Panc1 (cell line): ENCODE results near the gene DDIAS. TPM values are rescaled to one million over a fixed set of nuclear protein-coding genes. Genes with fewer than 3 reads are reported as not detected.
"Not testable (repeated sequence)": the region's sequence is repeated elsewhere in the genome, so short reads cannot be mapped to it uniquely, and the experiment has no call there.

Experiments
- ATAC-seq: fragments of 200-7000 bp; cut with Tn5 transposase; 2 replicates; pipeline ENCODE4 v1.9.1; 2020; ENCODE audit warnings: mild to moderate bottlenecking, moderate library complexity
- BruUV-seq: library from RNA; stranded (reverse); fragments of 400-500 nt; replicated peaks from 2 replicates; lab custom pipeline; 2021; lab: Mats Ljungman, UMichigan
- CTCF ChIA-PET: fragments of 300-600 bp; sonication (Branson Sonifier 250); formaldehyde crosslinking; loops from one replicate; lab custom pipeline; 2022; ENCODE audit warnings: antibody characterized with exemption; lab: Charles Lee
- POLR2A ChIA-PET: fragments of 300-600 bp; sonication (Branson Sonifier 250); formaldehyde crosslinking; loops from one replicate; lab custom pipeline; 2022; ENCODE audit warnings: antibody characterized with exemption; lab: Charles Lee
- DNase-seq: peaks from one replicate; pipeline ENCODE4 v3.0.0-alpha.2; 2010; ENCODE audit warnings: low read depth, low spot score
- H3K27ac ChIP-seq: 2 replicates; pipeline ENCODE4 v1.5.1; 2011; ENCODE audit warnings: mild to moderate bottlenecking, low read length, inconsistent platforms
- H3K27me3 ChIP-seq: fragments of 200-500 bp; sonication (Bioruptor generic); 2 replicates; pipeline ENCODE4 v1.6.0; 2014; ENCODE audit warnings: low read length, inconsistent platforms; ENCODE audit not compliant: control insufficient read depth, insufficient read depth
- H3K36me3 ChIP-seq: fragments of 200-500 bp; sonication (Bioruptor generic); 2 replicates; pipeline ENCODE4 v1.5.1; 2014; ENCODE audit warnings: inconsistent platforms, mild to moderate bottlenecking, low read length, moderate library complexity; ENCODE audit not compliant: control insufficient read depth, insufficient read depth
- H3K4me1 ChIP-seq: 2 replicates; pipeline ENCODE4 v1.5.1; 2011; ENCODE audit warnings: inconsistent platforms, mild to moderate bottlenecking, low read length, moderate library complexity; ENCODE audit not compliant: control insufficient read depth, insufficient read depth
- H3K4me3 ChIP-seq, 2 experiments: 2 replicates each; pipeline ENCODE4 v1.5.1; 2011 to 2012; ENCODE audit warnings: low read depth in 2 of 2, low read length in 2 of 2, mild to moderate bottlenecking in 2 of 2, inconsistent platforms in 1 of 2, moderate library complexity in 1 of 2
- H3K9me3 ChIP-seq: fragments of 200-500 bp; sonication (Bioruptor generic); 2 replicates; pipeline ENCODE4 v1.5.1; 2014; ENCODE audit warnings: low read depth, mild to moderate bottlenecking, inconsistent platforms, low read length, moderate library complexity; ENCODE audit not compliant: control insufficient read depth, insufficient read depth
- CTCF ChIP-seq: fragments of 450-650 bp; IDR thresholded peaks from 2 replicates; pipeline ENCODE4 v1.5.1; 2017; ENCODE audit warnings: mild to moderate bottlenecking
- POLR2AphosphoS5 ChIP-seq: IDR thresholded peaks from 2 replicates; pipeline ENCODE4 v1.6.1; 2012; ENCODE audit warnings: mild to moderate bottlenecking, low read depth, low read length, moderate library complexity
- REST ChIP-seq, 2 experiments: IDR thresholded peaks; 2 replicates each; pipeline ENCODE4 v1.6.1; 2011 to 2012; ENCODE audit warnings: low read depth in 2 of 2, control low read depth in 1 of 2, low read length in 1 of 2, mild to moderate bottlenecking in 1 of 2, moderate library complexity in 1 of 2; ENCODE audit not compliant: insufficient read depth in 1 of 2
- SIN3A ChIP-seq: IDR thresholded peaks from 2 replicates; pipeline ENCODE4 v1.6.1; 2012; ENCODE audit warnings: low read depth, mild to moderate bottlenecking, low read length, moderate library complexity, borderline replicate concordance; ENCODE audit not compliant: insufficient read depth
- TCF7L2 ChIP-seq: IDR thresholded peaks from 2 replicates; pipeline ENCODE4 v1.6.1; 2011; ENCODE audit warnings: mild to moderate bottlenecking, low read depth, low read length, inconsistent platforms
- in situ Hi-C: cut with HindIII; loops from 2 replicates; pipeline ENCODE4 v1.10.0; 2016; ENCODE audit warnings: low sequenced_read_pairs, low pct_unique_long_range_greater_than_20kb
- intact Hi-C: fragments of 100-400 bp; cut with micrococcal nuclease; formaldehyde crosslinking; loops from one replicate; pipeline ENCODE4 v1.10.0; 2022; ENCODE audit not compliant: unreplicated experiment
- total RNA-seq: library from RNA; stranded (reverse); gene quantifications from one replicate; pipeline ENCODE4 v1.2.1, GENCODE V29; 2021; ENCODE audit not compliant: unreplicated experiment

DDIAS gene
- total RNA-seq, 1 experiment from 2014 or later, result 22.9 TPM

GRCh38 chr11:82945041-82945440, 43.5 kb downstream of the DDIAS start:
- DNase-seq, POLR2A ChIA-PET, H3K36me3 ChIP-seq, ATAC-seq, in situ Hi-C loops, H3K27ac ChIP-seq, CTCF ChIA-PET, H3K4me3 ChIP-seq, H3K9me3 ChIP-seq, intact Hi-C loops, H3K4me1 ChIP-seq, H3K27me3 ChIP-seq, BruUV-seq: not testable (repeated sequence)

- Histone ChIP-seq H3K36me3 (no peaks in the 10 kb centered on the region), H3K27me3 (no peaks in the 10 kb centered on the region), H3K9me3 (no peaks in the 10 kb centered on the region), H3K4me1 (no peaks in the 10 kb centered on the region), H3K27ac (no peak overlapping the region), H3K4me3 (no peak overlapping the region)
- ATAC-seq, result no peak
- in situ Hi-C loops, result no loop called here
- intact Hi-C loops, result no loop called here
- POLR2A ChIA-PET, result no interaction called here
- no TSS peak for BruUV-seq
- DNase-seq, result no peak
- CTCF ChIA-PET, result no interaction called here
- TF ChIP-seq TCF7L2 (no peak), REST (IDR thresholded peaks at IDR 0.05; ENCODE audit: insufficient read depth in 1 of 2, low read depth in 2 of 2, low read length in 1 of 2) (no peak), CTCF (no peak), POLR2AphosphoS5 (no peak), SIN3A (no peak)
These were observed 44.1 kb downstream of the DDIAS start for GRCh38 chr11:82945682-82946081.

GRCh38 chr11:82949352-82949751, 47.8 kb downstream of the DDIAS start:
- H3K4me3 ChIP-seq, result no peak overlapping the region
- no peaks in the 10 kb centered on the region for H3K36me3 ChIP-seq
- no peaks in the 10 kb centered on the region for H3K4me1 ChIP-seq
- DNase-seq (no peak), ATAC-seq (no peak)
- intact Hi-C loops (no loop called here), in situ Hi-C loops (no loop called here)
- POLR2A ChIA-PET, result no interaction called here
- BruUV-seq, result no TSS peak
- H3K27ac ChIP-seq, result no peak overlapping the region
- no peak for TF ChIP-seq CTCF
- TF ChIP-seq TCF7L2, result no peak
- TF ChIP-seq POLR2AphosphoS5, result no peak
- TF ChIP-seq REST (IDR thresholded peaks at IDR 0.05; ENCODE audit: insufficient read depth in 1 of 2, low read depth in 2 of 2, low read length in 1 of 2), result no peak
- H3K9me3 ChIP-seq, result no peaks in the 10 kb centered on the region
- no peaks in the 10 kb centered on the region for H3K27me3 ChIP-seq
- CTCF ChIA-PET, result no interaction called here

- H3K4me1 ChIP-seq, BruUV-seq, in situ Hi-C loops, H3K27ac ChIP-seq, POLR2A ChIA-PET, H3K9me3 ChIP-seq, DNase-seq, intact Hi-C loops, CTCF ChIA-PET, H3K36me3 ChIP-seq, H3K4me3 ChIP-seq, ATAC-seq, H3K27me3 ChIP-seq: not testable (repeated sequence)
These were observed 49.0 kb downstream of the DDIAS start for GRCh38 chr11:82950502-82950901.
